GM12873 (cell line): ENCODE data around the gene PDE5A.

Experiments
- CTCF ChIP-seq: IDR thresholded peaks from 2 replicates; pipeline ENCODE4 v1.5.1; 2012; ENCODE audit warnings: low read depth, mild to moderate bottlenecking, moderate library complexity, low read length, control low read depth; ENCODE audit not compliant: insufficient read depth; ENCODE audit errors: missing control alignments

PDE5A gene

DNA sequence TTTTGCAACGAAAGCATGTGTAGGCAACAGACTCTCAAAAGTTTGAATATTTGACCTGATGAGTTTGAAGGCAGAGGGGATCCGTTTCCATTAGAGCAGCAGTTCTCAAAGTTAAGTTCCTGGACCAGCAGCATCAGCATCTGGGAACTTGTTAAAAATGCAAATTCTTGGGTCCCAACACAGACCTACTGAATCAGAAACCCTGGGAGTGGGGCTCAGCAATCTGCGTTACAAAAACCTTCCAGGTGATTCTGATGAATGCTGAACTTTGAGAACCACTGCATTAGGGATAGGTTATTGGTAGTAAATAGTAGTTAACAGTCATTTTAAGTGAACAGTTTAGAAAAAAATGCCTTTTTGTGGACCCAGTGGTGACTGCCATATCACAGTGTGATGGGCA, 98.8 kb downstream of the PDE5A start:
- TF ChIP-seq CTCF: no peak

DNA sequence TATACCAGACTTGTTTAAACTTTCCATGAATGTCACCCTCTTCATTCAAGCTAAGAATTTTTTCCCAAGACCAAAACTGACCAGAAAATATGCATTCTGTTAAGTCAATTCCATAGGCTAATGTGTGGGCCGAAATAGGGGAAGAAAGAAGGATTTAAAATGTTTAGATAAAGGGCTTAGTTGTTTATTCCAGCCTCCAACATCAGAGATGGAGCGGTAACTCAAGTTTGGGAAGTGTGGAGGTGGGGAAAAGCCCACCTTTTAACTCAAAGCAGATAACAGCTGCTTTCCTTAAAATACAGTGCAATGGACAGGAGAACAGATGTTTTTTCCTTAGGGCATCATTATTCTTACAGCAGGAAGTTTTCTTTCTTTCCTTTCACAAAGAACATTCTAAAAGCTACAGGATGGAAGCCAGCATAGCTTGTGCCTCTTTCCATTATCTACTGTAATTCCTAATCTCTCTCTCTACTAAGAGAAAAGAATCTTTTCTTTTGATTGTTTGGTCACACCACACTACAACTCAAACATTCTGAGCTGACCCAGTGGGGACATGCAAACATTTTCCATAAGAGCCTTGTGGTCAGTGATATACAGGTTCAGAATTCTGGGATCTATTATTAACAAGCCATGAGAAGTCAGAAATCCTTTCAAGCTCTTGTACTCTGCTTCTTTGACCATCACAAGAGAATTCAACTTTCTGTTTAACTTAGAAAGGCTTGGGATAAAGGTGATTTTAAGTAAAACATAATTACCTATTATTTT, 101.6 kb downstream of the PDE5A start:
- TF ChIP-seq CTCF: no peak

DNA sequence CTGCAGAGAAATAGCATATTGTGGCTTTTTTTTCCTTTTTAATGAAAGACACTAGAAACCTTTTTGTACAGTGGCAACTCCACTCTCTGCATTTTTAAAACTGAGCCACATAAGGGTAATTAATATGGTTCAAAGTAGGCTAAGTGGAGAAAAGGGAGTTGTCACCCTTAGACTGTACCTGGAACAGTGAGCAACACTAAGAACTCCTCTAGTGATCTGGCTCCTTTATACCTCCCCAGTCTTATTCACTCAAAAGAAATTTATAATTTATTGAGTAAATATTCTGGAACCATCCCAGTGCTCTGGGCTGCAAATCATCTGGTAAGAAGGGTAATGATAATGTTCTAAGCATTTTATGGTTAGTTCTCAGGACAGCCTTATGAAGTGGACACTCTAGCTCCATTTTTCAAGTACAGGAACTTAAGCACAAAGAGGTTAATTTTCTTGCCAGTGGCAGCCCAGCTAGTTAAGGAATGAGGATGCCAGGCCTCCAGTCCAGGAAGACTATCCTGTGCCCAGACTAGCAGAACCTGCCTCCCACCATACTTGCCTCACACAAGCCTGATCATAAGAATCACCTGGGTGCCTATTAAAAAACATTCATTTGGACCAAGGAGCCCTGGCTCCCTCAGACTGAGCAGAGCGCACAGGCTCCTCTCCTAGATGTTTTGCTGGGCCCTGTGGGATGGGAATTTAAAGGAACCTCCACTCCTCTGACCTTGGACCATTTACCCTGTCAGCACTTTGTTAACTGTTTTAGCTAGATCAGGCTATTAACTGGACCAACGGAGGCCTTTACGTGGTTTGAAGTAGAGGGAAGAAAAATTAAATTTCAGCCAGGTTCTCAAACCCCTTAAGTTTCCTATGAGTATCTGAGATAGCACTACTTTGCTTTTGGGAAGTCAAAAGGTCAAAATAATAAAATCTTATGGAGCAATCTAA, 102.6 kb downstream of the PDE5A start:
- TF ChIP-seq CTCF: no peak

DNA sequence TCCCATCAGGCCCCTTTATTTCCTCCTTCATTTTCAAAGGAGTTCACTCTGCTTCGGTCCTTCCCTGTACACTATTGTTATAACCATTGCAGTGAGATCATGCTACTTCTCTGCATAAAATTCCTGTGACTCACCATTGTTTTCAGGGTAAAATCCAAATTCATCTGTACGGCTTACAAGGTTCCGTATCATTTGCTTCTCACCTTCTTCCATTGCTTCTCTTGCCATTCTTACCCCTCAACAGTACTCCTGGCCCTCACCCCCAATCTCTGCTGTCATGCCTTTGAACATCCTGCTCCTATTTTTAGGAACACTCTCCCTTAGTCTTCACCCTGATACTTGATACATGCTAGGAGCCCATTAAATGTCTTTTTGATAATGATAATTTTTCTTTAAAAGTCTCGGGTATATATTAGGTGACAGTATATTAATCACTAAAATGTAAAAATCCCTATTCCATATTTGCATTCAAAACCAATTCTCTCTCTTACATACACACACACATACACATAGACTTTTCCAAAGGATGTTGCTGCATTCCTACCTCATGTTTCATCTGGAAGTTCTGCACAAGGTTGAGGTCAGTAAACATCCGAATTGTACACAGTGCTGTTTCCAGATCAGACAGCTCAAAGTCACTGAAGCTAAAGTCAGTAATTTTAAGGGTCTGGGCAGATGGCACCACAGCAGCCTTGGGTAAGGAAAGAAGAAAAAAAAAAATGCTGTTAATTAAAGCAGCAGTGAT, 103.4 kb downstream of the PDE5A start:
- TF ChIP-seq CTCF: no peak

- no peak for TF ChIP-seq CTCF
Observed at GRCh38 chr4:119523399-119523798, 105.2 kb downstream of the PDE5A start.

GRCh38 chr4:119521268-119521667, 107.3 kb downstream of the PDE5A start:
- no peak for TF ChIP-seq CTCF

DNA sequence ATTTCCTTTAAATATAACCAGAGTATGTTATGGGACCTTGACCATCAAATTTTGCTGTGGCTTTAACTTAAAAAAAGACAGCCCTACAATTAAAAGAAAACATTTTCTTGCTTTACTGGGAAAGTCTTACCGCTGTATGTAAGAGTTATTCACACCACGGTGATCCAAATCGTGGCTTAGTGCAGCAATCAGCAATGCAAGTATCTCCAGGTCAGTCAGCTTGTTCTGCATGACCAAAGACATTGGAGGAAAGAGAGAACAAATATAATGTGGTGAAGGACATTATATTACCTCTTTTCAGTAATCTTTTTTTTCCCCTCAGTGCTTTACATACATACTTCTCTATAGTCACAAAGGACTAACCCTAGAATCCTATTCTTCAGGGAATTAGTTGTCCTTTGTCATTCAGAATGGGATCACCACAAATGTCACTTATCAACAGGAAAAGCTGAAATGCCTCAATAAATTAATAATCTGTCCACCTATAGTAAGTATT, 109.6 kb downstream of the PDE5A start:
- no peak for TF ChIP-seq CTCF
